GM23248 (cell line): ENCODE data around the gene CD7. TPM values are rescaled to one million over a fixed set of nuclear protein-coding genes. Genes with fewer than 3 reads are reported as not detected.

ENCODE experiments used
- DNase-seq: peaks from one replicate; pipeline ENCODE4 v3.0.0-alpha.2; 2015
- H2AFZ ChIP-seq: fragments of 200-600 bp; sonication (generic); 2 replicates; pipeline ENCODE4 v1.6.1; 2016; ENCODE audit warnings: antibody characterized with exemption
- H3F3A ChIP-seq: fragments of 200-600 bp; sonication (generic); 2 replicates; pipeline ENCODE4 v1.6.1; 2016; ENCODE audit warnings: mild to moderate bottlenecking, antibody characterized with exemption, mixed run types; ENCODE audit not compliant: insufficient read depth
- H3K27ac ChIP-seq: fragments of 200-600 bp; sonication (generic); 2 replicates; pipeline ENCODE4 v1.5.1; 2016; ENCODE audit warnings: mild to moderate bottlenecking
- H3K27me3 ChIP-seq: fragments of 200-600 bp; sonication (generic); replicated peaks from 2 replicates; pipeline ENCODE4 v1.6.1; 2016; ENCODE audit warnings: mild to moderate bottlenecking; ENCODE audit not compliant: insufficient read depth
- H3K36me3 ChIP-seq: fragments of 200-600 bp; sonication (generic); 2 replicates; pipeline ENCODE4 v1.6.1; 2016; ENCODE audit warnings: low read depth, mild to moderate bottlenecking
- H3K4me1 ChIP-seq: fragments of 200-600 bp; sonication (generic); 2 replicates; pipeline ENCODE4 v1.6.1; 2016; ENCODE audit warnings: mild to moderate bottlenecking; ENCODE audit not compliant: insufficient read depth
- H3K4me2 ChIP-seq: fragments of 200-600 bp; sonication (generic); one replicate; pipeline ENCODE4 v1.6.1; 2016; ENCODE audit warnings: mild to moderate bottlenecking; ENCODE audit not compliant: unreplicated experiment
- H3K4me3 ChIP-seq: fragments of 200-600 bp; sonication (generic); 2 replicates; pipeline ENCODE4 v1.5.1; 2016; ENCODE audit warnings: mild to moderate bottlenecking
- H3K79me2 ChIP-seq: fragments of 200-600 bp; sonication (generic); 2 replicates; pipeline ENCODE4 v1.6.1; 2016; ENCODE audit warnings: mild to moderate bottlenecking; ENCODE audit not compliant: insufficient read depth
- H3K9ac ChIP-seq: fragments of 200-600 bp; sonication (generic); 2 replicates; pipeline ENCODE4 v1.6.1; 2016; ENCODE audit warnings: mild to moderate bottlenecking
- H3K9me2 ChIP-seq: fragments of 200-600 bp; sonication (generic); 2 replicates; pipeline ENCODE4 v1.6.1; 2016; ENCODE audit warnings: mixed run types, mild to moderate bottlenecking, moderate library complexity; ENCODE audit not compliant: insufficient read depth
- H3K9me3 ChIP-seq: fragments of 200-600 bp; sonication (generic); one replicate; pipeline ENCODE4 v1.6.1; 2017; ENCODE audit warnings: low read depth
- H4K20me1 ChIP-seq: fragments of 200-600 bp; sonication (generic); 2 replicates; pipeline ENCODE4 v1.6.0; 2016; ENCODE audit not compliant: insufficient read depth
- EZH2 ChIP-seq: fragments of 200-600 bp; sonication (generic); IDR thresholded peaks from 2 replicates; pipeline ENCODE4 v1.6.1; 2018; ENCODE audit warnings: antibody characterized with exemption, mild to moderate bottlenecking; ENCODE audit not compliant: insufficient read depth, poor library complexity, severe bottlenecking
- EZH2phosphoT487 ChIP-seq: fragments of 200-600 bp; sonication (generic); IDR thresholded peaks from 2 replicates; pipeline ENCODE4 v1.6.1; 2018; ENCODE audit warnings: antibody characterized with exemption, moderate library complexity, mild to moderate bottlenecking, low read depth; ENCODE audit not compliant: insufficient read depth
- WGBS, 2 experiments: methylation state at CpG; one replicate each; pipeline ENCODE4 v1.1.6; 2015 to 2017; ENCODE audit warnings: low lambda C conversion rate in 2 of 2, low coverage in 1 of 2; ENCODE audit errors: missing lambda C conversion rate in 2 of 2; 5-methylcytosine and 5-hydroxymethylcytosine counted together
- in situ Hi-C: fragments of 300-500 bp; cut with MboI; formaldehyde crosslinking; loops from 2 replicates; pipeline ENCODE4 v1.15.0; 2020
- polyA plus RNA-seq: library from polyadenylated mRNA; unstranded; fragments of >200 nt; fragmentation: Nextera tagmentation; extraction: Ambion mirVana; gene quantifications from 2 replicates; pipeline ENCODE4 v1.2.1, GENCODE V29; 2016
- total RNA-seq: library from RNA; depleted of rRNA; stranded (reverse); fragments of >200 nt; shearing (Covaris generic); gene quantifications from 2 replicates; pipeline ENCODE4 v1.2.3, GENCODE V29; 2014

Gene CD7
- total and polyA plus RNA-seq, 2 experiments from 2014 or later = 0.22 to 0.23 TPM

GRCh38 chr17:82275326-82275725 lies 42.1 kb downstream of the CD7 start:
- 92 to 94% methylated on average over 14 of the region's 14 CpGs for WGBS, 2 experiments
- 0 out of 2 replicates have a peak, but pooled peaks cover 10% of the 10 kb centered on the region for H4K20me1 ChIP-seq

DNA sequence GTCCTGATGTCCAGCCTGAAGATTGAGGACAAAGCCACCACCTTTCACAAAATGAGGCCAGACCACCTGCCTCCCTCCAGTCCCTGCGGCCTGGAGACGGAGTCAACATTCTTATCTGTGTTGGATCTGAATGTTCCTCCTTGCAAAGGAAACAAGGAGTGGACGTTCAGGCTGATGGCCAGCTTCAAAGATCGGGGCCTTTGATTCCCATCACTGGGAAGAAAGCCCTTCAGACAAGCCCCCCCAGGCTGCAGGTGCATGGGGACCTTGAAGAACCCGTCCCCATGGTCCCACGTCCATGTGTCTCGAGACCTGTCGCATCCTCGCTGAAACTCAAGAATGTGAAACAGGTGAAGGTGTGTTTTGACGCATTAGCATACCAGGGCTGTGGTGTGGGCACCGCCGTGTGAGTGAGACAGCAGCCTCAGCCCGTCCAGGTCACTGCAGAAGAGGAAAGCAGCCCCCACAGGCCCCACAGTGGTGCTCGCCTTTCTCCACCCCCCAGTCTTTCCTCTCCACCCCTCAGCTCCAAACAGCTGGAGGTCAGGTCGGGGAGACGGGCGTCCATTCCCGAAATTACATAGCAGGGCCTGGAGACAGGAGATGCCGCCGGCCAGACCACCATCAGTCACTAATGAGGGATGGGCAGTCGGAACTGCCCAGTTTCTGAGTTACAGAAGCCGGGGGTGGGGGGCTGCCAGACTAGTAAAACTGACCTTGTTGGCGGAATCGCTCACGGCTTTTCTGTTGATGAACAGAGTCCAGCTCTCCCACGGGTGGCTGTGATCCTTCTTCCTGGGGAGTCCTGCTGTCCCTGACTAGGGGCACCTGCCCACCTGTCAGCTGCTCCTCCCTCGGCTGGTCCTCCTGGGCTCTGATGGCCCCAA lies 43.0 kb downstream of the CD7 start:
- H3K4me3 ChIP-seq = peak overlapping the region; percentile 90
- H3K9me3 ChIP-seq = no peaks in the 10 kb centered on the region
- H3F3A ChIP-seq = peaks cover 11% of the 10 kb centered on the region; the same call in 1 of the 2 replicates
- H4K20me1 ChIP-seq = peaks cover 16% of the 10 kb centered on the region; the same call in 1 of the 2 replicates
- peak overlapping the region; percentile 97 for H3K9ac ChIP-seq
- WGBS, 2 experiments = 68 to 70% methylated on average over 27 of the region's 27 CpGs
- DNase-seq = no peak
- in situ Hi-C loops = no loop called here
- H3K9me2 ChIP-seq = no peaks in the 10 kb centered on the region
- peak overlapping the region; percentile 87 for H3K4me2 ChIP-seq
- H2AFZ ChIP-seq = peak overlapping the region; percentile 95
- H3K4me1 ChIP-seq = no peaks in the 10 kb centered on the region
- TF ChIP-seq EZH2phosphoT487 (no peak), EZH2 (no peak)
- H3K27ac ChIP-seq = no peak overlapping the region
- peaks cover 7% of the 10 kb centered on the region; the same call in 1 of the 2 replicates for H3K36me3 ChIP-seq
- no peaks in the 10 kb centered on the region for H3K27me3 ChIP-seq
- peaks cover 37% of the 10 kb centered on the region for H3K79me2 ChIP-seq

More at GRCh38 chr17:82275326-82275725, 42.1 kb downstream of the CD7 start:
- Histone ChIP-seq H3K4me2 (no peak overlapping the region), H3K36me3 (peaks cover 7% of the 10 kb centered on the region; the same call in 1 of the 2 replicates), H3K4me1 (no peaks in the 10 kb centered on the region), H3K27ac (no peak overlapping the region), H3F3A (peaks cover 7% of the 10 kb centered on the region; the same call in 1 of the 2 replicates), H3K9ac (no peak overlapping the region), H3K9me3 (no peaks in the 10 kb centered on the region), H3K27me3 (no peaks in the 10 kb centered on the region), H3K4me3 (no peak overlapping the region), H3K9me2 (no peaks in the 10 kb centered on the region), H2AFZ (no peak overlapping the region), H3K79me2 (peaks cover 27% of the 10 kb centered on the region)
- no peak for DNase-seq
- TF ChIP-seq EZH2 (no peak), EZH2phosphoT487 (no peak)
- in situ Hi-C loops = no loop called here

GRCh38 chr17:82273327-82274133 lies 43.9 kb downstream of the CD7 start, which contains the start of gene CSNK1D:
Gene CSNK1D (minus strand): TSS chr17:82273700. CDS start chr17:82273381, 319 bp downstream.
- Histone ChIP-seq H3K9me3 (no peaks in the 10 kb centered on the region), H3K4me3 (peak within 1 kb of the TSS; percentile 90), H3K9me2 (no peaks in the 10 kb centered on the region), H2AFZ (peak within 1 kb of the TSS; percentile 95), H3K9ac (peak within 1 kb of the TSS; percentile 97), H3K27me3 (no peaks in the 10 kb centered on the region), H3K4me2 (peak within 1 kb of the TSS; percentile 92), H3K79me2 (peaks cover 45% of the 10 kb centered on the region), H4K20me1 (peaks cover 19% of the 10 kb centered on the region; the same call in 1 of the 2 replicates), H3F3A (peaks cover 20% of the 10 kb centered on the region), H3K4me1 (no peaks in the 10 kb centered on the region), H3K36me3 (peaks cover 7% of the 10 kb centered on the region; the same call in 1 of the 2 replicates), H3K27ac (peak within 1 kb of the TSS; percentile 87)
- 5 to 10% methylated on average over 44 to 65 of the region's 80 CpGs for WGBS, 2 experiments
- TF ChIP-seq EZH2 (no peak), EZH2phosphoT487 (no peak)
- in situ Hi-C loops = no loop called here
- peak; percentile 96 for DNase-seq
